Medulla oblongata (tissue), 1 donor: ENCODE measurements around the gene TM2D3.
A peak's percentile ranks its signal among the peaks of the same experiment; 100 is the strongest.
"Not testable (repeated sequence)": the region's sequence is repeated elsewhere in the genome, so short reads cannot be mapped to it uniquely, and the experiment has no call there.

Experiments used
- DNase-seq: peaks from one replicate; pipeline ENCODE4 v3.0.0-alpha.2; 2015; ENCODE audit errors: extremely low spot score

The TM2D3 gene

GRCh38 chr15:101657171-101657570 is 5.0 kb upstream of the TM2D3 start:
- no peak for DNase-seq

- not testable (repeated sequence) for DNase-seq
These were observed 2.6 kb upstream of the TM2D3 start for GRCh38 chr15:101654624-101655337.

DNA sequence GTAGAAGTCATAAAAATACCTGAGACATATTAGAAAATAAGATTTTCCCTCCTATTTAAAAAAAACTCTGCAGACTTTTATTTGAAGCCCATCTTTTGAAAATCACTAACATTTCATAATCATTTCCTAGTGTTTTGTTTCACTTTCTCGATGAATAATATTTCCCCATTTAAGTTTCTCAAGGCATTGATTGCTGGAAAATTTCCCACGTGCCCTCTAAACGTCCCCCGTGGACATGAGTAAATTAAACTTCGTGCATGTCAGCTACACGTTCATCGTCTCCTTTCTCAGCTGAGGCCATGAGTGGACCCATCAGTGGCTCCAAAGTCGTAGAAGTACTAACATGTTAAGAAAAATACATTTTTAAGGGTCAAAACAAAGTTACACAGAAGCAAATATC is 2.0 kb upstream of the TM2D3 start:
- no peak for DNase-seq

DNA sequence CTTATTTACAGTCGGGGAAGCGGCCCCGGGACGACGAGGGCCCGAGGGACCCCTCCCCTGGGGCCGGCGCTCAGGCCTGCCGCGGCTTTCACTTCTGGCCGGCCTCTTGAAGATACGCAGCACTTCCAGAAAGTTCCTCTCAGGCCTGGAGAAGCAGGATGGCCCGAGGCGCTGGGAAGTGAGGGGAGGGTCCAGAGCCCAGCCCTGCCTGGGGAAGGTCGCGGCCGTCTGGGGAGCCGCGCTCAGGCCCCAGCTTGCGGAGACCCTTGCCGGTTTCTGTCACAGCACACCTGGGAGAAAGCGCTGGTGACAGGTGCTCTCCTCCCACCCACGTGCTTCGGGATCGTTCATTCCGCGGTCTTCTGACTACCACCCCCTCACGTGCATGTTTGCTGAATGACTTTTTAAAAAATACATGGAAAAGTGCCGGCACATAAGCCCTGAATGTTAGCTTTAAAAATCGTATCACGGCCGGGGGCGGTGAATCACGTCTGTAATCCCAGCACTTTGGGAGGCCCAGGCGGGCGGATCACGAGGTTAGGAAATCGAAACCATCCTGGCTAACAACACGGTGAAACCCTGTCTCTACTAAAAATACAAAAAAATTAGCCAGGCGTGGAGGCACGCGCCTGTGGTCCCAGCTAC is 727 bp upstream of the TM2D3 start:
- DNase-seq: no peak

GRCh38 chr15:101651554-101652097 is 555 bp downstream of the TM2D3 start:
- peak; percentile 50 for DNase-seq

DNA sequence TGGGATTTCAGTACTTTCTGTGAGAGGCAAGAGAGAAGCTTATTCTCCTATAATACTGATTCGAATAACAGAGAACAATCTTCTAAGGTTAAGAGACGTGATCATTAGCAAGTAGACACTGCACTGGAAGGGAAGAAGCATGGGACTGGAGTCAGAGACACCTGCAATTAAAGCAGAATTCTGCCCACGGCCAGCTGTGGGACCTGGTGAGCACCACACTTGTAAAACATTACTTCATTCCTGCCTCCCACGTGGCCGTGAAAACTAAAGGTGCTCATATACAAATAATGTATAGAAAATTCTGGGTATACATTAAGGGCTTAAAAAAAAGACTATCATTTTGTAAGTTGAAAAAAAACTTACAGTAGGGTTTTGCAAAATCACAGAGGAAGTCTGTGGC is 2.0 kb downstream of the TM2D3 start:
- no peak for DNase-seq

DNA sequence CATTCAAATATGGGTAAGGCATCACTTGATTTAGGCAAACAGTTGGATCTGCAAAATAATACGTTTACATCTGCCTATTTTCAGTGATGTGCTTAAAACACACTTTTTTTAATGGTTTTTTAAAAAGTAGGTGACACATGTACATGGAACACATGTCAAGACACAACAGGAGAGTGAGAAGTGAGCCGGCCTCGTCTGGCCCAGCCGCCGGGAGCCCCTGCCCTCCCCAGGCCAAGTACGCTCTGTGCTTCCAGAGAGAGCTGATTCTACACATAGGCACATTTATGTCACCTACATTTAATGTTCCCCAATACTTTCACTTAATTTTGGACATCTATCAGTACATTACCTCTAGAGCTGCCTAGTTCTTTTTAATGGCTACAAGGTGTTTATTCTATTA is 3.8 kb downstream of the TM2D3 start:
- no peak for DNase-seq

- no peak for DNase-seq
These were observed 4.9 kb downstream of the TM2D3 start for GRCh38 chr15:101647251-101647650.

DNA sequence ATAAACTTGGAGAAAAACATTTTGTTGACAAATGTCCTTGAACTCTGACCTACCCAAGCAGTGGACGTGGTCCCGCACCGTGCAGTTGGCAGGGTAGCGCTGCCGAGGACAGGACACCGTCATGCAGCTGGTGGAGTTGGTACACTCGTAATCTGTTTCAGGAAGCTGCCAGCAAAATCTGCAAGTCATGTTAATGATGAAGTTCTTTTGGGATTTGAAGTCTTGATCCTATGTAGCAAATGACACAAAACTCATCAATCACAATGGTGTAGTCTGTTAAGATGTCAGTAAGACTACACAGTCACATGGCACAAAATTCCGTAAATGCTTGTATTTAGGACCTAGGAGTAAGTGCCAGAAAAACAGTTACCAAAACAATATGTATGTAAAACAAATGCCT is 5.5 kb downstream of the TM2D3 start:
- DNase-seq: no peak

DNA sequence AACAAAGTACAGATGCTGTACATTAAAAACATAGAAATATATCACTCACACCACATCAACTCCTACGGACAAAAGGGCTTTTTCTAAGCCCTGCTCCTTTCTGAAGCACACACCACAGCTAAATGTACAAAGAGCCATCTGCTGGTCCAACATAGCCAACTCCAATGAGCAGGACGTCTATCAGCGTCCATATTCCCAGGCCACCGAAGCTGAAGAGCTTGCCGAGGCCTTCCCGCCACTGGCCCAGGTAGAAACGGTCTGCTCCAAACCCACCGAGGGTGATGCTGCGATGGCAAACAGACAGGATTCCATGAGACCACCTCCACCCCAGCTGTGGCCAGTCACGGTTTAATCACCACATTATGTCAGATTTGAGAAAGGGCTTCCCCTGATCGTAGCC is 9.8 kb downstream of the TM2D3 start:
- peak; percentile 72 for DNase-seq

DNA sequence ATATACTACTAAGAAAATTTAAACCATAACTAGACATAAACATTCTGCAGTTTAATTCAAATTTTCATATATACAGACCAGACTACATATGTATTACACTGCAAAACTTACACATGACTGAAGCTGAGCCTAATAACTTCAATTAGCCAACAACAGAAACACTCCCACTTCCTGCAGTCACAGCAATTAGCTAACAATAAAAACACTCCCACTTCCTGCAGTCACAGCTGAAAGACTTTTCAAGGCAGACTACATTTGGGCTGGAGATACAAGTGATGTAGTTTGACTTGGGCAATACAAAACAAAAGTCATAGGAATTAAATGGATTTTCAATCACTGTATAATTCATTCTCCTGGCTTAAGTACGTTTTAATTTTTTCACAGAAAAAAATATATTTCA is 10.3 kb downstream of the TM2D3 start:
- DNase-seq: peak; percentile 26

DNA sequence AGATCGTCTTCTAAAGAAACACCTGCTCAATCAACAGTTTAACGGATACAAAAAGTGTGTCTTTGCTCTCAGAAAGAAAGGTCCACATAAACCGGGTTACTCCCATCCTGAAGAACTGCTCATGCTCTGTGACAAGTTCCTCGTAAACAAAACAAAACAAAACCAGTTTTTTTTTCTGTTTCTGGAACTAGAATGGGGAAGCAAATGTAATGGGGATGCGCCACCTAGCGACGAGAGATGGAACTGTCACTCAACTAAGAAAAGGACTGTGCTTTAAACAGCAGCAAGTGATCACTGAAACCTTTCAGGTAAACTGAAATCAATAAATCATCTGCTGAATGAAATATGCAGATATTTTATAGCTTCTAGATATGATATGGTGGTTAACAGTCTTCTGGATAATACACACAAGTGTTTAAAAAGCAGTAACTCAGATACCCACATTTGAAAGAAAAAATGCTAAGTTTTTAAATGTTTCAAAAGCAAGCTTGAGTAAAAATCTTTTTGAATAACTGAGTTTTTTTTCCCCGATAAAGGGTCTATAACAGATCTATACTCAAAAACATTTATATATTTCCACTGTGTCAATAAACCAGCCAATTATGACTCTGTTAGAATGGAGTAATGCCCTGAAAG is 10.9 kb downstream of the TM2D3 start:
- DNase-seq: peak; percentile 94

DNA sequence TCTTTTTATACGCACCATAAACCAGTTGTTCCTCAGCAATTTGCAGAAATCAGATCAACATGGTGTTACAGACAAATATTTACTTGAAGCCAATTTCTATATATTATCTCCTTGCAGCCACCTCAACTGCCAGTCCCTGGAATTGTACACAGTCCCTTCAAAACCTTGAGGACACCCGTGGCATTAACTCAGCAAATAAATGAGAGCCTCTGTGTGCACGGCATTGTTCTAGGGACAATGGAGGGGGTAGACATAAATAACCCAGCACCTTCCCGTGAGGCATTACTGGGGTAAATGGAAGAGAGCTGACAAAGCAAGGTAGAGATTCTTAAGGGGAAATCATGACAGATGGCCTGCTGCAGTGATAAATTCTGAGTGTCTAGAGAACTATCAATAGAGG is 12.5 kb downstream of the TM2D3 start:
- peak; percentile 26 for DNase-seq

GRCh38 chr15:101637919-101638318 is 14.3 kb downstream of the TM2D3 start:
- no peak for DNase-seq

- DNase-seq: no peak
These were observed 14.7 kb downstream of the TM2D3 start for GRCh38 chr15:101637516-101637915.

- DNase-seq: no peak
These were observed 15.1 kb downstream of the TM2D3 start for GRCh38 chr15:101637038-101637437.

GRCh38 chr15:101635944-101636727 is 16.0 kb downstream of the TM2D3 start:
- DNase-seq: no peak

DNA sequence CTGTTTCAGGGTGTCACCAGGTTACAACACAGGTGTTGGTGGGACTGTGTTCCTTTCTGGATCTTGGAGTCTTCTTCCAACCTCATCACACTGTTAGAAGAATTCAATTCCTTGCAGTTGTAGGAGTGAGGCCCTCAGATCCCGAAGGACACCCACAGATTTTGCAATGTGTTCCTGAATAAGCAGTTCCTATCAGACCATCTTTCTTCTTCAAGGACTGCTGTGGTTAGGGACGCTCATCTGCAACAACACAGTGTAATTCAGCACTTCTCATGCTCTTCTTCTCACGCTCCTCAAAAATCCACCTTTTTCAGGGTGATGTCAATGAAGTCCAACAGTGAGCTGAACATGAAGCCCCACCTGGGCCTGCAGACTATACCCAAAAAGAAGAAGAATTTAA is 18.8 kb downstream of the TM2D3 start:
- no peak for DNase-seq

DNA sequence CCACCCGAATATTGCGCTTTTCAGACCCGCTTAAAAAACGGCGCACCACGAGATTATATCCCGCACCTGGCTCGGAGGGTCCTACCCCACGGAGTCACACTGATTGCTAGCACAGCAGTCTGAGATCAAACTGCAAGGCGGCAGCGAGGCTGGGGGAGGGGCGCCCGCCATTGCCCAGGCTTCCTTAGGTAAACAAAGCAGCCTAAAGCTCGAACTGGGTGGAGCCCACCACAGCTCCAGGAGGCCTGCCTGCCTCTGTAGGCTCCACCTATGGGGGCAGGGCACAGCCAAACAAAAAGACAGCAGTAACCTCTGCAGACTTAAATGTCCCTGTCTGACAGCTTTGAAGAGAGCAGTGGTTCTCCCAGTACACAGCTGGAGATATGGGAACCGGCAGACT is 25.5 kb downstream of the TM2D3 start:
- not testable (repeated sequence) for DNase-seq

DNA sequence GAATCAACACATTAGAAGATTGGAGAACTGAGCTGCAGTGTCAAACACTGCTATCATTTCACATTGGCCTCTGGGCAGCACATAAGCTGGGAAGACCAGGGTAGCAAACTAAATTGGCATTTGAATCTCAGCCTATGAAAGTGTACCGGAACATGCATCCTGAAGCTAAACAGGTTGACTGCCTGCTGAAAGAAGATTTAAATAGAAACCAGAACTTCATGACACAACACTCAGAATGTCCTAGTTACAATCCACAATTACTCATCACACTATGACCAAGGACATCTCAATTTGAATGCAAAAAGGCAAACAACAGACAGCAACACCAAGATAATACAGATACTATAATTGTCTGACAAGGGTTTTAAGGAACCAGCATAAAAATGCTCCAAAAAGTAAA is 26.2 kb downstream of the TM2D3 start:
- DNase-seq: no peak

GRCh38 chr15:101625184-101625583 is 27.0 kb downstream of the TM2D3 start:
- DNase-seq: no peak
